A549 (cell line): ENCODE measurements around the gene ZBTB43. TPM values are rescaled to one million over a fixed set of nuclear protein-coding genes. Genes with fewer than 3 reads are reported as not detected.

Experiments
- ATAC-seq, 2 experiments: fragments of 200-7000 bp in 1 of 2; fragments of >200 bp in 1 of 2; cut with Nextera tagmentation in 1 of 2; cut with Tn5 transposase in 1 of 2; 3 replicates each; pipeline versions ENCODE4 v1.8.0 to v1.9.1; 2018 to 2020; ENCODE audit warnings: mild to moderate bottlenecking in 1 of 2, moderate library complexity in 1 of 2
- CTCF ChIA-PET: fragments of 300-600 bp; sonication (Branson Sonifier 250); formaldehyde crosslinking; extraction: SDS; loops from one replicate; lab custom pipeline; 2021; ENCODE audit warnings: antibody characterized with exemption, inconsistent platforms; lab: Yijun Ruan, JAX
- POLR2A ChIA-PET: fragments of 350-600 bp; formaldehyde crosslinking; extraction: SDS; loops from one replicate; lab custom pipeline; 2021; ENCODE audit warnings: antibody characterized with exemption, inconsistent platforms; lab: Yijun Ruan, JAX
- DNase-seq, 2 experiments: peaks; one replicate each; pipeline versions ENCODE4 v3.0.0 to v3.0.0-alpha.2; 2011 to 2016; ENCODE audit warnings: low read depth in 1 of 2, low spot score in 1 of 2
- FAIRE-seq: peaks from 2 replicates; lab custom pipeline; 2011; peaks lifted over from hg19 to GRCh38; lab: Jason Lieb, UNC
- H3K27ac ChIP-seq, 2 experiments: fragments of >200 bp; sonication (Bioruptor Twin); formaldehyde crosslinking; 3 replicates each; pipeline ENCODE4 v1.5.1; 2016 to 2017
- H3K4me1 ChIP-seq: fragments of >200 bp; sonication (Bioruptor Twin); formaldehyde crosslinking; 3 replicates; pipeline ENCODE4 v1.6.1; 2016
- H3K4me2 ChIP-seq: fragments of >200 bp; sonication (Bioruptor Twin); formaldehyde crosslinking; 3 replicates; pipeline ENCODE4 v1.6.1; 2016
- H3K4me3 ChIP-seq: fragments of >200 bp; sonication (Bioruptor Twin); formaldehyde crosslinking; 3 replicates; pipeline ENCODE4 v1.5.1; 2016
- H3K9me3 ChIP-seq: fragments of >200 bp; sonication (Bioruptor Twin); formaldehyde crosslinking; 3 replicates; pipeline ENCODE4 v1.6.1; 2016
- BHLHE40 ChIP-seq: IDR thresholded peaks from 2 replicates; pipeline ENCODE4 v1.6.1; 2012; ENCODE audit warnings: low read depth, low read length, inconsistent platforms
- CEBPB ChIP-seq, 2 experiments: fragments of >200 bp in 1 of 2; sonication (Bioruptor Twin) in 1 of 2; formaldehyde crosslinking in 1 of 2; IDR thresholded peaks; 2 replicates each; pipeline ENCODE4 v1.6.1; 2012 to 2016
- CHD2 ChIP-seq: fragments of 150-350 bp; IDR thresholded peaks from 2 replicates; pipeline ENCODE4 v1.6.1; 2014; ENCODE audit warnings: low read length; ENCODE audit not compliant: partially characterized antibody
- CTCF ChIP-seq: fragments of >200 bp; sonication (Bioruptor Twin); formaldehyde crosslinking; IDR thresholded peaks from 3 replicates; pipeline ENCODE4 v1.5.1; 2016
- EHF ChIP-seq: fragments of 250-450 bp; sonication (Bioruptor Pico); IDR thresholded peaks from 2 replicates; pipeline ENCODE4 v1.5.0; 2020; ENCODE audit warnings: mild to moderate bottlenecking
- EHMT2 ChIP-seq: fragments of 200-600 bp; sonication (generic); IDR thresholded peaks from 2 replicates; pipeline ENCODE4 v1.6.1; 2016; ENCODE audit warnings: antibody characterized with exemption, low read depth, mild to moderate bottlenecking, moderate library complexity
- FOXS1 ChIP-seq: fragments of 250-450 bp; sonication (Bioruptor Pico); IDR thresholded peaks from 2 replicates; pipeline ENCODE4 v1.5.0; 2020; ENCODE audit warnings: mild to moderate bottlenecking, moderate library complexity
- HDAC2 ChIP-seq: fragments of 200-600 bp; sonication (generic); IDR thresholded peaks from 2 replicates; pipeline ENCODE4 v1.6.1; 2016
- HOXB13 ChIP-seq: fragments of 250-450 bp; sonication (Bioruptor Pico); IDR thresholded peaks from 2 replicates; pipeline ENCODE4 v1.5.0; 2020; ENCODE audit warnings: low read depth, mild to moderate bottlenecking, moderate library complexity
- KDM5A ChIP-seq: fragments of 200-600 bp; sonication (generic); IDR thresholded peaks from 2 replicates; pipeline ENCODE4 v1.6.1; 2016; ENCODE audit warnings: antibody characterized with exemption, mild to moderate bottlenecking
- PHF8 ChIP-seq: fragments of 200-600 bp; sonication (generic); IDR thresholded peaks from 2 replicates; pipeline ENCODE4 v1.6.1; 2016; ENCODE audit warnings: low read depth, mild to moderate bottlenecking, antibody characterized with exemption, moderate library complexity, borderline replicate concordance
- RCOR1 ChIP-seq: fragments of 150-350 bp; IDR thresholded peaks from 2 replicates; pipeline ENCODE4 v1.6.1; 2014; ENCODE audit warnings: antibody characterized with exemption, low read length, low read depth
- RFX5 ChIP-seq: fragments of 450-650 bp; IDR thresholded peaks from 2 replicates; pipeline ENCODE4 v1.7.1; 2014; ENCODE audit warnings: antibody characterized with exemption, mild to moderate bottlenecking, moderate library complexity
- RNF2 ChIP-seq: fragments of 200-600 bp; sonication (generic); IDR thresholded peaks from 2 replicates; pipeline ENCODE4 v1.6.1; 2016; ENCODE audit warnings: low read depth, mild to moderate bottlenecking, antibody characterized with exemption, moderate library complexity, borderline replicate concordance
- SMC3 ChIP-seq: fragments of >200 bp; sonication (Bioruptor Twin); formaldehyde crosslinking; IDR thresholded peaks from 3 replicates; pipeline ENCODE4 v1.6.1; 2018; ENCODE audit warnings: inconsistent platforms
- SREBF2 ChIP-seq: fragments of 450-650 bp; IDR thresholded peaks from 2 replicates; pipeline ENCODE4 v1.6.1; 2014; ENCODE audit warnings: mild to moderate bottlenecking, moderate library complexity
- TP53 ChIP-seq: fragments of 250-450 bp; sonication (Bioruptor Pico); IDR thresholded peaks from 2 replicates; pipeline ENCODE4 v1.5.0; 2021; ENCODE audit warnings: mild to moderate bottlenecking, moderate library complexity
- ZC3H11A ChIP-seq: fragments of 450-650 bp; IDR thresholded peaks from 2 replicates; pipeline ENCODE4 v1.6.1; 2014; ENCODE audit warnings: antibody characterized with exemption, mild to moderate bottlenecking
- ZSCAN20 ChIP-seq: fragments of 250-450 bp; sonication (Bioruptor Pico); IDR thresholded peaks from 2 replicates; pipeline ENCODE4 v1.8.0; 2022; ENCODE audit warnings: mild to moderate bottlenecking, moderate library complexity
- WGBS: methylation state at CpG from one replicate; pipeline ENCODE4 v1.1.6; 2017; ENCODE audit errors: missing lambda C conversion rate; 5-methylcytosine and 5-hydroxymethylcytosine counted together
- polyA plus RNA-seq, 4 experiments: library from polyadenylated mRNA; depleted of rRNA in 3 of 4; stranded (reverse); fragments of >200 nt; fragmentation: RNase III in 1 of 4; extraction: RNeasy Plus Mini Kit Qiagen cat#74134 plus additional on column Dnase treatment in 1 of 4; gene quantifications; 2 replicates in 3 of 4; 3 replicates in 1 of 4; pipeline ENCODE4 v1.2.3, GENCODE V29; 2011 to 2017
- TF ChIP-seq, protein P1 (sequence below): IDR thresholded peaks from 2 replicates; pipeline ENCODE4 v1.6.1; 2012
- TF ChIP-seq, protein P2 (sequence below): fragments of 450-650 bp; IDR thresholded peaks from 2 replicates; pipeline ENCODE4 v1.6.1; 2014; ENCODE audit warnings: antibody characterized with exemption
- TF ChIP-seq, protein P3 (sequence below): IDR thresholded peaks from 2 replicates; pipeline ENCODE4 v1.6.1; 2012
- TF ChIP-seq, protein P4 (sequence below): fragments of >200 bp; sonication (Bioruptor Twin); formaldehyde crosslinking; IDR thresholded peaks from 2 replicates; pipeline ENCODE4 v1.6.1; 2016

The ZBTB43 gene
- polyA plus RNA-seq, 2 of the 4 experiments (the other 2 are of a cell fraction), result 7.7 to 11.7 TPM

GRCh38 chr9:126834672-126835071 is 29.8 kb downstream of the ZBTB43 start:
- no peak for DNase-seq
- no peak overlapping the region for H3K4me3 ChIP-seq
- POLR2A ChIA-PET, result interaction anchor here (1.0 kb wide), 1 partner anchor 20 kb away, joined by 3 read pairs; no protein-coding TSS in a partner anchor
- 96% methylated on average over 2 of the region's 2 CpGs for WGBS
- no peak for ATAC-seq
- H3K27ac ChIP-seq, result no peak overlapping the region
- TF ChIP-seq RNF2 (no peak), CEBPB (IDR thresholded peaks at IDR 0.05) (no peak), SMC3 (no peak), ZSCAN20 (no peak), HDAC2 (no peak), TP53 (no peak)
- TF ChIP-seq, protein P1, sequence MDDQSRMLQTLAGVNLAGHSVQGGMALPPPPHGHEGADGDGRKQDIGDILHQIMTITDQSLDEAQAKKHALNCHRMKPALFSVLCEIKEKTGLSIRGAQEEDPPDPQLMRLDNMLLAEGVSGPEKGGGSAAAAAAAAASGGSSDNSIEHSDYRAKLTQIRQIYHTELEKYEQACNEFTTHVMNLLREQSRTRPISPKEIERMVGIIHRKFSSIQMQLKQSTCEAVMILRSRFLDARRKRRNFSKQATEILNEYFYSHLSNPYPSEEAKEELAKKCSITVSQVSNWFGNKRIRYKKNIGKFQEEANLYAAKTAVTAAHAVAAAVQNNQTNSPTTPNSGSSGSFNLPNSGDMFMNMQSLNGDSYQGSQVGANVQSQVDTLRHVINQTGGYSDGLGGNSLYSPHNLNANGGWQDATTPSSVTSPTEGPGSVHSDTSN, result no peak
- TF ChIP-seq, all 56 proteins: peak for 0
- no peak for FAIRE-seq
- CTCF ChIA-PET, result interaction anchor here (0.6 to 1.8 kb wide), 5 partner anchors 9 to 144 kb away, joined by 3 to 4 read pairs (median 3); no protein-coding TSS in a partner anchor
- Histone ChIP-seq H3K4me1 (no peaks in the 10 kb centered on the region), H3K4me2 (no peak overlapping the region), H3K9me3 (no peaks in the 10 kb centered on the region)

DNA sequence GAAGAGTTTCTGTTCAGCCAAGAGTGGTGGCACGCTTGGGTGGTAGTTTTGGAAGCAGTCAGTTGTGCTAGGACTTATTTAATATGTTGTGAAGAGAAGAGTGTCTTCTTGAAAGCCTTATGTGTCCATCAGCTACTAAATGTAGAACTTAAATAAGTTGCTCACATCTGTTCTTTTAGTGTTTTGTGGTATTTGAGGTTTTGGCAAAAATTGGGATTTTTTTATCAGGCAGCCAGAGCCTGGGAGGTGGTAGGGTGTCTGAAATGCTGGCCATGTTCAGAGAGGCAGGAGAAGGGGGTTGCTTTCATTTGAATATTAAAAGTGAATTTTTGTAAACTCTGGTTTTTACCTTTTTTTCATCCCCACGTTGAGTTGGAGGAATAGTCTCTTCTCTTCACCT is 31.4 kb downstream of the ZBTB43 start:
- FAIRE-seq, result no peak
- Histone ChIP-seq H3K4me1 (no peaks in the 10 kb centered on the region), H3K4me3 (no peak overlapping the region), H3K27ac (no peak overlapping the region), H3K4me2 (no peak overlapping the region), H3K9me3 (no peaks in the 10 kb centered on the region)
- ChIA-PET CTCF (interaction anchor here (1.4 kb wide), 1 partner anchor 14 kb away, joined by 3 read pairs; no protein-coding TSS in a partner anchor), POLR2A (no interaction called here)
- DNase-seq, result no peak
- no peak for ATAC-seq
- WGBS, result 87% methylated on average over 2 of the region's 2 CpGs
- TF ChIP-seq, protein P2, sequence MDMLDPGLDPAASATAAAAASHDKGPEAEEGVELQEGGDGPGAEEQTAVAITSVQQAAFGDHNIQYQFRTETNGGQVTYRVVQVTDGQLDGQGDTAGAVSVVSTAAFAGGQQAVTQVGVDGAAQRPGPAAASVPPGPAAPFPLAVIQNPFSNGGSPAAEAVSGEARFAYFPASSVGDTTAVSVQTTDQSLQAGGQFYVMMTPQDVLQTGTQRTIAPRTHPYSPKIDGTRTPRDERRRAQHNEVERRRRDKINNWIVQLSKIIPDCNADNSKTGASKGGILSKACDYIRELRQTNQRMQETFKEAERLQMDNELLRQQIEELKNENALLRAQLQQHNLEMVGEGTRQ, result no peak
- TF ChIP-seq RFX5, result no peak
- TF ChIP-seq, protein P1, result no peak
- TF ChIP-seq EHF (CRISPR knock-in tag), result no peak
- no peak for TF ChIP-seq SREBF2
- no peak for TF ChIP-seq HOXB13 (CRISPR knock-in tag)
- TF ChIP-seq ZC3H11A, result no peak
- no peak for TF ChIP-seq CEBPB (IDR thresholded peaks at IDR 0.05)
- TF ChIP-seq HDAC2, result no peak
- TF ChIP-seq FOXS1 (CRISPR knock-in tag), result no peak
- TF ChIP-seq, protein P3, sequence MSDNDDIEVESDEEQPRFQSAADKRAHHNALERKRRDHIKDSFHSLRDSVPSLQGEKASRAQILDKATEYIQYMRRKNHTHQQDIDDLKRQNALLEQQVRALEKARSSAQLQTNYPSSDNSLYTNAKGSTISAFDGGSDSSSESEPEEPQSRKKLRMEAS, result no peak
- no peak for TF ChIP-seq KDM5A
- no peak for TF ChIP-seq TP53
- TF ChIP-seq, protein P4, sequence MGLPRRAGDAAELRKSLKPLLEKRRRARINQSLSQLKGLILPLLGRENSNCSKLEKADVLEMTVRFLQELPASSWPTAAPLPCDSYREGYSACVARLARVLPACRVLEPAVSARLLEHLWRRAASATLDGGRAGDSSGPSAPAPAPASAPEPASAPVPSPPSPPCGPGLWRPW, result no peak
- TF ChIP-seq CHD2, result no peak
- TF ChIP-seq PHF8, result no peak
- TF ChIP-seq RCOR1, result no peak
- no peak for TF ChIP-seq CTCF
- TF ChIP-seq EHMT2, result no peak
- no peak for TF ChIP-seq BHLHE40
